GM19023 (cell line): ENCODE results near the gene FOXF1.

Experiments
- ATAC-seq: cut with Tn5 transposase; IDR thresholded peaks from one replicate; pipeline ENCODE4 v1.9.1; 2021; ENCODE audit warnings: mild to moderate bottlenecking, moderate library complexity; ENCODE audit not compliant: unreplicated experiment

FOXF1 gene

GRCh38 chr16:86503830-86504229 is 6.5 kb upstream of the FOXF1 start:
- no peak for ATAC-seq

GRCh38 chr16:86504315-86505184 is 5.8 kb upstream of the FOXF1 start:
- ATAC-seq: no peak

GRCh38 chr16:86505185-86505898 is 5.0 kb upstream of the FOXF1 start:
- ATAC-seq: no peak

GRCh38 chr16:86505899-86506864 is 4.1 kb upstream of the FOXF1 start:
- no peak for ATAC-seq

- no peak for ATAC-seq
These were observed 2.9 kb upstream of the FOXF1 start for GRCh38 chr16:86507173-86508027.

GRCh38 chr16:86508028-86508946 is 2.0 kb upstream of the FOXF1 start:
- ATAC-seq: no peak

- no peak for ATAC-seq
These were observed 1.2 kb upstream of the FOXF1 start for GRCh38 chr16:86508947-86509758.

- ATAC-seq: no peak
These were observed 415 bp upstream of the FOXF1 start for GRCh38 chr16:86509759-86510464.

- no peak for ATAC-seq
These were observed 1.2 kb downstream of the FOXF1 start for GRCh38 chr16:86511317-86512161.

GRCh38 chr16:86512301-86512859 is 2.1 kb downstream of the FOXF1 start:
- no peak for ATAC-seq

- ATAC-seq: no peak
These were observed 2.6 kb downstream of the FOXF1 start for GRCh38 chr16:86512860-86513470.

GRCh38 chr16:86513471-86514277 is 3.3 kb downstream of the FOXF1 start:
- no peak for ATAC-seq

- ATAC-seq: no peak
These were observed 4.4 kb downstream of the FOXF1 start for GRCh38 chr16:86514481-86515376.

GRCh38 chr16:86515413-86515776 is 5.1 kb downstream of the FOXF1 start:
- no peak for ATAC-seq
